Urothelium cell line (cell line): ENCODE results near the gene MAP4K1.
"Not testable (repeated sequence)": the region's sequence is repeated elsewhere in the genome, so short reads cannot be mapped to it uniquely, and the experiment has no call there.

Experiments used
- DNase-seq: peaks from one replicate; pipeline ENCODE4 v3.0.0; 2011; ENCODE audit warnings: low spot score, mixed read lengths
- FAIRE-seq: peaks from 2 replicates; lab custom pipeline; 2011; peaks lifted over from hg19 to GRCh38; lab: Jason Lieb, UNC

The MAP4K1 gene

GRCh38 chr19:38579304-38579703, 38.4 kb downstream of the MAP4K1 start:
- FAIRE-seq, DNase-seq: not testable (repeated sequence)

GRCh38 chr19:38577826-38578225, 39.9 kb downstream of the MAP4K1 start:
- DNase-seq (no peak), FAIRE-seq (no peak)

GRCh38 chr19:38571682-38572081, 46.1 kb downstream of the MAP4K1 start:
- FAIRE-seq (no peak), DNase-seq (no peak)

GRCh38 chr19:38569368-38569983, 48.3 kb downstream of the MAP4K1 start:
- no peak for FAIRE-seq

GRCh38 chr19:38565691-38566105, 52.1 kb downstream of the MAP4K1 start:
- DNase-seq (no peak), FAIRE-seq (no peak)

More at GRCh38 chr19:38569368-38569983, 48.3 kb downstream of the MAP4K1 start:
- DNase-seq, result no peak

- DNase-seq, result peak; percentile 67
- peak; percentile 42 for FAIRE-seq
Measured at GRCh38 chr19:38564981-38565690, 52.6 kb downstream of the MAP4K1 start.

GRCh38 chr19:38563475-38563874, 54.3 kb downstream of the MAP4K1 start:
- no peak for FAIRE-seq
- no peak for DNase-seq

GRCh38 chr19:38562096-38562495, 55.7 kb downstream of the MAP4K1 start:
- no peak for FAIRE-seq
- DNase-seq, result no peak

- DNase-seq (no peak), FAIRE-seq (no peak)
Measured at GRCh38 chr19:38561658-38562057, 56.1 kb downstream of the MAP4K1 start.

GRCh38 chr19:38561053-38561606, 56.6 kb downstream of the MAP4K1 start:
- FAIRE-seq (no peak), DNase-seq (no peak)

GRCh38 chr19:38559428-38560401, 58.0 kb downstream of the MAP4K1 start:
- DNase-seq (no peak), FAIRE-seq (no peak)

- not testable (repeated sequence) for DNase-seq, FAIRE-seq
Measured at GRCh38 chr19:38558933-38559332, 58.8 kb downstream of the MAP4K1 start.

GRCh38 chr19:38557205-38557799, 60.5 kb downstream of the MAP4K1 start:
- DNase-seq, result no peak
- FAIRE-seq, result no peak

- FAIRE-seq (no peak), DNase-seq (no peak)
Measured at GRCh38 chr19:38556521-38557174, 61.1 kb downstream of the MAP4K1 start.

GRCh38 chr19:38555200-38555599, 62.6 kb downstream of the MAP4K1 start:
- DNase-seq (no peak), FAIRE-seq (no peak)

- DNase-seq, result no peak
- FAIRE-seq, result no peak
Measured at GRCh38 chr19:38554676-38555141, 63.0 kb downstream of the MAP4K1 start.

GRCh38 chr19:38553239-38553638, 64.5 kb downstream of the MAP4K1 start:
- DNase-seq, FAIRE-seq: not testable (repeated sequence)

- DNase-seq, result no peak
- FAIRE-seq, result no peak
Measured at GRCh38 chr19:38551450-38551813, 66.3 kb downstream of the MAP4K1 start.

GRCh38 chr19:38550376-38550775, 67.4 kb downstream of the MAP4K1 start:
- FAIRE-seq (no peak), DNase-seq (no peak)

- no peak for DNase-seq
- no peak for FAIRE-seq
Measured at GRCh38 chr19:38549942-38550341, 67.8 kb downstream of the MAP4K1 start.
